Islet precursor cell (in vitro differentiated cells): ENCODE data around the gene TMEFF2.
A peak's percentile ranks its signal among the peaks of the same experiment; 100 is the strongest.
"Not testable (repeated sequence)": the region's sequence is repeated elsewhere in the genome, so short reads cannot be mapped to it uniquely, and the experiment has no call there.

Experiments used
- DNase-seq: peaks from one replicate; pipeline ENCODE4 v3.0.0-alpha.2; 2018

TMEFF2 gene

DNA sequence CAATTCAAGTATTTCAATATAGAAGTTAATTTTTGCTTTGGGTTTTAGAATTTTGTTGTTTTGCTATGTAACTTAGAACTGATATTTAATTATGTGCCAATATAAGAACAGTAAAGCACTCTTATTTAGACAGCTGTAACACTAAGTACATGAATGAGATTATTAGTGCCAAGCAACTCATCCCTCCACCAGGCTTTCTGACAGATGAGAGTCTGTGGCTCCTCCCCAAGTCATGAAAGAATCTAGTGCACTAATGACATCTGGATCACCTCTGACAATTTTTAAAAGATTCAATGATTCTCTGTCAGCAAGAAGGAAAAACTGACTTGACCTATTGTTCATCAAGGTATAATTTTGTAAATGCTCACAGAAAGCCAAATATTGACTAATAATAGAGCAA is 67.8 kb downstream of the TMEFF2 start:
- DNase-seq = no peak

DNA sequence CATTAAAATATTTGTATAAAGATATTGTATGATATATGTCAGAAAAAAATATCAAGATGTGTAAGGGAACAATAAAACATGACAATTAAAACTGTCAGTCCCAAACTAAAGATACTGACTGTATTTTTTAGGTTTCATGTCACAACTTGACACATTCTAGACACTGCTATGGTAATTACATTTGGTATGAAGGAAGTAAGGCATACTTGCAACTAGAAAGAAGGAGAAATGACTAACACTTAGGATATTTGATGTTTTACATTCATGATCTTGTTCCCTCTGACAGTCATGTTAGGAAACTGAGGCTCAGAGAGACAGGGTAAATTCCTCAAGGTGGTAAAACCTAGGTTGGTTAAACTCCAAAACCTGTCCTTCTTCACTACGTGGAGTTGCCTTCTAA is 68.3 kb downstream of the TMEFF2 start:
- no peak for DNase-seq

DNA sequence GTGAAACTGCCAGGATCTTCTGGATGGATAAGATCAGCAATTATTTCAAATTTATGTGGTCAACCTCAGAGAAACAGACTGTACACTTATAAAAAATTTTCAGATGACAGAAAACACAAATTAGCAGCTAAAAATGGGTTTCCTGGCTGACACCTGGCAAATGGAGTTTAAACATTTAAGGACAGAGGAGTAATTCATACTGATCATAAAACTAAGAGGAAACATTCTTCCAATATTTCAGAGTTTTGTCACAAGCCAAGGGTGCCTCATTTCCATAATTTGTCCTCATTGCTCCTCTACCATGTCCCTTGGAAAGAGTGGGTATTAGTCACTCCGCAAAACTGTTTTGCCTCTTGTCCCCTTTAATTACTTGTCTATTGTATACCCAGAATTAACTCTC is 70.2 kb downstream of the TMEFF2 start:
- no peak for DNase-seq

DNA sequence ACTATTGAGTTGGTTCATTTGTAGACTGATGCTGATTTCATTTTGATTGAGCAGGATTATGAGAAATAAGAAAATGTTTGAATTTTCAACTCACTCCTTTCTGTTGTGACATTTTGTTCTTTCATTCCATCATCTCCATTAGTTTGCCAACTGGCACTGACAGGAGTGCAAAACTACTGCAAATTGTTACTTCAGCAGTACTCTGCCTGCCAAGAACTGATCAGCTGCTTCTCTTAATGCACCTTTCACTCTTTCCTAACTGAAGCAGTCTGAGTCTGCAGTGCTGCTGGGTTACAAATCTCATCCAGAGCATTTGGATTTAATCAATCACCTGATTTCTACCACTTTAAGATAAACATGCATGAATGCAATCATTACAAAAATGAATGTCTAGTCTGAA is 70.9 kb downstream of the TMEFF2 start:
- DNase-seq = no peak

DNA sequence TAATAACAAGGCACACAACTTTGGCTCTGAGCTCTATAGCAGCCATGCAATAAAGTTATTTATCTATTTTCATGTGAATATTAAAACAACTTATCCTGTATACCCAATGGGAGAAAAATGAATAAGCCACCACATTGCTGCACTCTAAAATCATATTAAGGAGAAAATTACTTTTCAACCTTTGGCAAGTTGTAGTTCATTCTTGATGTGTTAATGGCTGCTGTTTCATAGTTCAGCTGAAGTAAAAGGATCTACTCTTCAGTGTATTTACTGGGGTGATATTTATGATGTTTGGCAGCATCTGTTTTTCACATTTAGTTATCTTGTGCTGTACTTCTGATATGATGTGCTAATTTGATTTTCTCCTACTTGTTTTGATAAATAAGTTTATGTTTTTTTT is 71.8 kb downstream of the TMEFF2 start:
- DNase-seq = no peak

- DNase-seq = no peak
Observed at GRCh38 chr2:192122141-192122540, 72.6 kb downstream of the TMEFF2 start.

DNA sequence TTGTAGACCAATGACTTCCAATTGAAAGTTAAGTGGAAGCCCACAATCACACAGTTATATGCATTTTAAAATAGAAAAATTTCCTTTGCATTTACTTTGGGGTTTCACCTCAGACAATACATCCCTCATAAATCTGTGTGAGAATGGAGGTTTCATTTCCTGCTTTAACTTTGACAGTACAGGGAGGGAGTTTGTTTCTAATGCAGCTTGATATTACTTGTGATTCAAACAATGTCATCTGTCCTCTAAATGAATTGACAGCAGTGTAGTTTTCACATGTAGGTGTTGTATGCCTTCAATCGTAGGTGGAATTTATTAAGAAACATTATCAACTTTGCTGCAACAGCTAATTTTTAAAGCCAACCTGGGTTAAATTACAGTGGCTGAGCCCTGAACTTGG is 75.2 kb downstream of the TMEFF2 start:
- DNase-seq = no peak

GRCh38 chr2:192117705-192118104 is 77.0 kb downstream of the TMEFF2 start:
- no peak for DNase-seq

DNA sequence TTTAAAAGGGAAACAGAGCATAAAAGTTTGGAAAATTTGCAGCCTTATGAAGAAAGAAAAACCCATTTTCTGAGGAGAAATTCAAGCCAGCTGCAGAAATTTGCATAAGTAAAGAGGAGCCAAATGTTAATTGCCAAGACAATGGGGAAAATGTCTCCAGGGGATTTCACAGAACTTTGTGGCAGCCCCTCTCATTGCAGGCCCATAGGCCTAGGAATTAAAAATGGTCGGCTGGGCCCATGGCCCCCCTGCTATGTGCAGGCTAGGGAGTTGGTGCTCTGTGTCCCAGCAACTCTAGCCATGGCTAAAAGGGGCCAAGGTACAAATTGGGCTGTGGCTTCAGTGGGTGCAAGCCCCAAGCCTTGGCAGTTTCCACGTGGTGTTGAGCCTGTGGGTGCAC is 83.2 kb downstream of the TMEFF2 start:
- DNase-seq = not testable (repeated sequence)

DNA sequence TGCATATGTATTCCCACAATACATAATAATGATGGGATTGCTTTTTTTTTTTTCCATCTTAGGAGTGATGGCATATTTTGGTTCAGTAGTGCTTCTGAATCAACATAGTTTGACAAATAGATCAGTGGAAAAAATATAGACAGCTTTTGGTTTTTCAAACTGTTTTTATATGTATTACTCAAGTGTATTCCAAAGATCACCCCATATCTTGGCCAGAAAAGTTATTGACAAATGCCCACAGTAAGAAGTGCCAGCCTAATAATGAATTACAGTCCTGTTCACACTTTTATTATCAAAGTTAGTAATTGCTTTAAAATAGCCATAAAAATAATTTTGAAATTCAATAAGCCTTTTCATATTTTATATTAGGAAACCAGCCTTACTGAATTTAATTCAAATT is 95.0 kb downstream of the TMEFF2 start:
- DNase-seq = no peak

DNA sequence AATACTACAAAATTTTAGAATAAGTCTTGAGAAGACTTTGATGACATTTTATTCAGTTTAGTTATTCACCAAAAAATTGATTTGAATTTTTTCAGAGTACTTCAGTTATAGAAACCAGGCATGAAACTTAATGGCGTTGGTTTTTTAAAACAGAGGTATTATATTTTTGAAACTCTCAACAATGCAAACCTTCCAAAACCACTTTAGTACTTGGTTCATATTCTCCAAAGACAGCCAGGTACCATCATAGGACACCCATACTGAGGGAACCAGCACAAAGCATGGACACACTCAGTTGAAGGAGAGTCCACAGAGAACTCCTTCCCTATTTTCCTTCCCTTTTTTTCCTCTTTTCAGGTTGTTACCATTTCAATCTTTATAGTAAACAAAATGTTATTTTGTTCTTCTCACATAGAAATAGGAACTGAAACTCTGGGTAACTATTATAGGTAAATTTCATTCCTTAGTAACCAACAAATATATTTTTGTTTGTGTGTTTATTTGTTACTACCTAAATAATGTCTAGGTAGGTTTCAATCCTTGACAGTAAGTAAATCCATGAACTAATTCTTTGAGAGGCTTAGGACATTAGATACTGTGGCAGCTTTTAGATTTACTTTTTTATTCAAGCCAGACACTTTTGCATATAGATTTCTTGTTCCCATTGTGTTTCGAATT is 95.8 kb downstream of the TMEFF2 start:
- no peak for DNase-seq

DNA sequence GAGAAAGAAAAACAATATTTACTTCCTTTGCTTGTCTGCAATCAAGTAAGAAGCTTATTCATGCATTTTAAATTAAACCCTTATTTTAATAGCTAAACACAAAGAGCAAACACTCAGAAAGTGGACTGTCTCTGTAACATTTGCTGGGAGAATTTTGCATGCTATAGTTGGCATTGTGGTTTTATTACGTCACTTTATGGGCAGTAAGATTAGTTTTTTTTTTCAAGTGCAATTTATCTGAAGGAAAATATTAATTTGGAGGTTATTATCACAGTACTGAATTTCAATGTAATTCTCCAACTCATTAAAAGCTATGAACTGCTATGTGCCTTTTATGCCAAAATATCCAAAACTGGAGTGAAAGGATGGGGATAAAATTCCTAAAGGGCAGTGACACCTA is 103.3 kb downstream of the TMEFF2 start:
- no peak for DNase-seq

DNA sequence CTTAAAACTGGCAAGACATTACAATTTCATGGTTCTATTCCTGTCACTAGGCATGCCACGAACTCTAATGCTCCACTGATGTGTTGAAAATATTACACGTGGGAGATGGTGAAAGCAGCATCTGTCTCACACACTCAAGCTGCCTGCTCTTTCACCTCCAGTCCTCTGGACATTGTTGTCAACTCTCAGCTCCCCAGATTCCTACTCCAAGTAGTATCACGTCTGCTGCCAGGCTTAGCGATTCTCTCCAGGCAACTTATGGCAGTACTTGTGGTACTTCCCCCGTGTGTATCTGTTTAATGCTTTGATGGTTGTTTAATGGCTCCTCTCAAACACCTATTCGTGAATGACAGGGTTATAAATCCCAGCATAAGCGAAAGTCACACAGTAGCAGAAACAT is 103.8 kb downstream of the TMEFF2 start:
- DNase-seq = no peak

DNA sequence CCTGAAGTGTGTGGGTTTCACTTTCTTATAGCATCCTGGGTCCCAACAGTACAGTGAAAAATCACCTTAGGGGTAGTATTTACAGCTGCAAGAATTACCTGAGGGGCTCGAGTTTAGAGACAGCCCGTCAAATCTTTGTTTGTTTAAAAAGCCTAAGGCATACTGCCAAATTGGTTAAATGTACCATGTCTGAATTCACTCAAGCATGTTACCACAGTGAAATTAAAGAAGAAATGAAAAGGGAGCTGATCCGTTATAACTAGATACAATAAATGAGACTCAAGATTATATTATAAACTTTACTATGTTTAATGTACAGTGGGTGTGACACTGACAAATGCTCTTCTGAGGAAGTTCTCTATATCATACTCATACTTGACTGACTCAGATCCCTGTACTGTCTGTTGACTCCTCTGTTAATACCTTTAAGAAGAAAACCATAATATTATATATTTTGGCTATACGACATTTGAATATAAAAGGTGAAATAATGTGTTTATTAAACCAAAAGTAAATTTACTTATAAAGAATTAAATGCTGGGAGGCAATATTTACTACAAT is 107.3 kb downstream of the TMEFF2 start:
- no peak for DNase-seq

DNA sequence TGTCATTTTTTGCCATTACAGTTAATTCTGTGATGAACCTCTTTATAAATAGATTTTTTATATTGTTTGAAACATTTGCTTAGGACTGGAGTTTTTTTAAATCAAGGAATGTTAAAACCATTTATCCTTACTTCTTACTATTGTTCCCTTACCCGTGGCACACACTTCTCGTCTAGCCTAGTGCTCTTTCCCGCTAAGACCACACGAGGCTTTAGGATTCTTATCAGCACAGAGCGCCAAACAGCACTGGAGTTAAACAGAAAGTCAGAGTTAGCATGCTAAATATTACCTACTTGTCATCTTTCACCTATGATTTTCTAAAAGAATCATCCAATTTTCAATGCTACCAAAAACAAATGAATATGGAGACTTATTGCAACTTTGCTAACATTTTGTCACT is 112.6 kb downstream of the TMEFF2 start:
- no peak for DNase-seq

DNA sequence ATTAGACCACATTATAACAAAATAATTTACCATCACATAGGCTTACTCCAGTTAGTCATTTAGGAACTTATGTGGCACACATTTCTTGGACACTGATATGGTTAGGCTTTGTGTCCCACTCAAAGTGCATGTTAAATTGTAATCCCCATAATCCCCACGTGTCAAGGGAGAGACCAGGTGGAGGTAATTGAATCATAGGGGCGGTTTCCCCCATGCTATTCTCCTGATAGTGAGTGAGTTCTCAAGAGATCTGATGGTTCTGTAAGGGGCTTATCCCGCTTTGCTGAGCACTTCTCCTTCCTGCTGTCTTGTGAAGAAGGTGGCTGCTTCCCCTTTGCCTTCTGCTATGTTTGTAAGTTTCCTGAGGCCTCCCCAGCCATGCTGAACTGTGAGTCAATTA is 114.6 kb downstream of the TMEFF2 start:
- DNase-seq = not testable (repeated sequence)

GRCh38 chr2:192073878-192074277 is 120.9 kb downstream of the TMEFF2 start:
- DNase-seq = no peak

DNA sequence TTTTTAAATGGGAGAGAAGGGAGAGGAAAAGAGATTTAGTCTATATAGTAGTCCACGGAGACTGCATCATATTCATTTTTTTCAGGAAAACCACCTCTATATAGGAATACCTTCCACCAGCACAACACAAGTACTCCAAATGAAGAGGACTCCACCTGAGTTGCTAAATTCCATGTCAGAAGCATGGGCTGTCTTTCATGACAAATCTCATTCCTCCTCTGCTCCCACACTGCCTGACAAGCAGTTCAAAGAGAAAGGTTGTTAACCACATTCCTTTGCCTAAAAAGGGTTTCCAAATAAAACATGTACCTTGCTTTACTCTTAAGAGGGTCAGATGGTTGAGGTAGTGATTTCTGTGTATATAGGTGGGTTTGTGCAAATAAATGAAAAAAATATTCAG is 122.0 kb downstream of the TMEFF2 start:
- peak; percentile 67 for DNase-seq

- DNase-seq = no peak
Observed at GRCh38 chr2:192072261-192072660, 122.5 kb downstream of the TMEFF2 start.

- no peak for DNase-seq
Observed at GRCh38 chr2:192070099-192070498, 124.6 kb downstream of the TMEFF2 start.

GRCh38 chr2:192069417-192069816 is 125.3 kb downstream of the TMEFF2 start:
- DNase-seq = no peak

DNA sequence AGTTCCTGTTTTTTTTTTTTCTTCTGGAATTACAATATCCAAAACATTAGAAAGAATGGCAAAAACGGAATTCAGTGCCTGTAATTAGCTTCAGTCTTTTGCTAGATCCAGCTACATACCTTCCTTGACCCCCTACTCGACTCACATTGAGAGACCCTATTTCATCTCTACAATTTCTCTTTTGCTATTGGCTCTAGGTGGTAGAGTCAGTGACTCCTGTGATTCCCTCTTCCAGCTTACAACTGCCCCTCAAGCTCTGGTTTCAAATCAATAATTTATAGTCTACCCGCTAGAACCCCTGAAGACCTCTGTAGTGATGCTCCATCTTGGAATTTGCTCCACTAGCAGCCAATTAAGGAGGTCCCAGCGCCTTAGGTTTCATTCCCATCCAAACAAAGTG is 125.8 kb downstream of the TMEFF2 start:
- DNase-seq = no peak

DNA sequence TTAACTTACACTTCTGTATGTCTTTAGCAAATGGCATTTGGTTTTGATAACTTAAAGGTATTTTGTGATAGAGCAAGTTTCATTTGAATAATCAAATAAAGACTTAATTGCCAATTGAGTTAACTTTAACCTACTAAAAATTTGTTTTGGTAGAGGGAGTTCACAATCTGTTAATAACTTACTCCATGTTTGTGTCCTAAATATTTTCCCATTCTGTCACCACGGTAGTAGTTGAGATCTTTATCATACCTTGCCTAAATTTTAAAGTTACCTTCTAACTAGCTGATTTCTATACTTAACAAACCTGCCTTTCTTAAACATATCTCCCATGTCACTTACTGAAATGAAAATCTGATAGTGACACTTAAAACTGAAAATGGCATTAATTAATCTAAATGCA is 127.1 kb downstream of the TMEFF2 start:
- no peak for DNase-seq

- DNase-seq = no peak
Observed at GRCh38 chr2:192064459-192064858, 130.3 kb downstream of the TMEFF2 start.

- DNase-seq = no peak
Observed at GRCh38 chr2:192060161-192060560, 134.6 kb downstream of the TMEFF2 start.
